ENCODE results near the gene TXNDC5.

GRCh38 chr6:7958464-7958863, 47.9 kb upstream of the TXNDC5 start:
- no peak for TF ChIP-seq CTCF (IDR thresholded peaks at IDR 0.05)
- TF ChIP-seq POLR2A (IDR thresholded peaks at IDR 0.05) = no peak
- no peak for TF ChIP-seq EP300 (IDR thresholded peaks at IDR 0.05)
